ENCODE data around the gene DIP2C.

- TF ChIP-seq POLR2AphosphoS5 (IDR thresholded peaks at IDR 0.05; ENCODE audit: low read depth, low read length): no peak
- TF ChIP-seq TAF1 (IDR thresholded peaks at IDR 0.05; ENCODE audit: borderline replicate concordance, low read depth, low read length): no peak
Observed at GRCh38 chr10:443459-443858, 246.0 kb downstream of the DIP2C start.

All from GM12892 (cell line).